B cell (primary cell): ENCODE measurements around the gene NPIPA7. TPM values are rescaled to one million over a fixed set of nuclear protein-coding genes. Genes with fewer than 3 reads are reported as not detected.
"Not testable (repeated sequence)": the region's sequence is repeated elsewhere in the genome, so short reads cannot be mapped to it uniquely, and the experiment has no call there.

Experiments used
- ATAC-seq: fragments of 200-7000 bp; cut with Tn5 transposase; one replicate; pipeline ENCODE4 v1.10.0; 2021; ENCODE audit warnings: low read depth, mild to moderate bottlenecking, moderate number of reproducible peaks, moderate library complexity
- CTCF ChIA-PET: fragments of 350-600 bp; sonication (Branson Sonifier 250); formaldehyde crosslinking; loops from one replicate; lab custom pipeline; 2021; ENCODE audit warnings: antibody characterized with exemption, inconsistent platforms; lab: Charles Lee
- POLR2A ChIA-PET: fragments of 350-600 bp; sonication (Branson Sonifier 250); formaldehyde crosslinking; loops from one replicate; lab custom pipeline; 2021; ENCODE audit warnings: antibody characterized with exemption; lab: Charles Lee
- DNase-seq: peaks from one replicate; pipeline ENCODE4 v3.0.0; 2013
- H2AFZ ChIP-seq: 2 replicates; pipeline ENCODE4 v1.6.1; 2012; ENCODE audit warnings: mild to moderate bottlenecking, low read depth, low read length; ENCODE audit not compliant: insufficient read depth, poor library complexity, severe bottlenecking
- H3K27ac ChIP-seq, 2 donors: 1 replicate in 1 of 2; 2 replicates in 1 of 2; pipeline ENCODE4 v1.5.1; 2012 to 2013; ENCODE audit warnings: low read length in 2 of 2, mild to moderate bottlenecking in 2 of 2, moderate library complexity in 1 of 2
- H3K27me3 ChIP-seq, 4 experiments: fragments of 200-600 bp in 1 of 4; sonication (generic) in 1 of 4; replicated peaks in 1 of 4; 1 replicate in 2 of 4; 2 replicates in 2 of 4; pipeline versions ENCODE4 v1.6.1 to v1.7.0; 2013 to 2016; ENCODE audit warnings: low read length in 3 of 4, mild to moderate bottlenecking in 2 of 4, mixed read lengths in 1 of 4, moderate library complexity in 1 of 4; ENCODE audit not compliant: insufficient read depth in 4 of 4, control insufficient read depth in 3 of 4; ENCODE audit errors: control extremely low read depth in 1 of 4
- H3K36me3 ChIP-seq, 2 experiments: replicated peaks in 1 of 2; 1 replicate in 1 of 2; 2 replicates in 1 of 2; pipeline versions ENCODE4 v1.6.1 to v1.7.1; 2013; ENCODE audit warnings: low read length in 1 of 2; ENCODE audit not compliant: insufficient read depth in 2 of 2, control insufficient read depth in 1 of 2; ENCODE audit errors: control extremely low read depth in 1 of 2, extremely low read depth in 1 of 2
- H3K4me1 ChIP-seq, 2 donors: fragments of 200-600 bp in 1 of 2; sonication (generic) in 1 of 2; 1 replicate in 1 of 2; 2 replicates in 1 of 2; pipeline versions ENCODE4 v1.5.1 to v1.6.1; 2013 to 2017; ENCODE audit warnings: low read length in 2 of 2; ENCODE audit not compliant: control insufficient read depth in 2 of 2, insufficient read depth in 2 of 2
- H3K4me2 ChIP-seq: replicated peaks from 2 replicates; pipeline ENCODE3; 2012; ENCODE audit warnings: mild to moderate bottlenecking, low read depth, low read length; ENCODE audit not compliant: poor library complexity, severe bottlenecking
- H3K4me3 ChIP-seq, 5 experiments: fragments of 200-600 bp in 1 of 5; sonication (generic) in 1 of 5; 1 replicate in 3 of 5; 2 replicates in 2 of 5; pipeline versions ENCODE4 v1.5.1 to v1.7.0; 2011 to 2016; ENCODE audit warnings: low read length in 4 of 5, mild to moderate bottlenecking in 4 of 5, low read depth in 2 of 5, control low read depth in 1 of 5, moderate library complexity in 1 of 5; ENCODE audit not compliant: insufficient read depth in 1 of 5; ENCODE audit errors: control extremely low read depth in 1 of 5, extremely low read depth in 1 of 5
- H3K79me2 ChIP-seq: fragments of 200-600 bp; sonication (generic); one replicate; pipeline ENCODE4 v1.6.0; 2016; ENCODE audit warnings: low read length; ENCODE audit not compliant: control insufficient read depth, insufficient read depth
- H3K9ac ChIP-seq: fragments of 200-600 bp; sonication (generic); 2 replicates; pipeline ENCODE4 v1.6.1; 2017; ENCODE audit warnings: mild to moderate bottlenecking, low read length, moderate library complexity
- H3K9me3 ChIP-seq, 3 donors: one replicate each; pipeline versions ENCODE4 v1.6.1 to v1.7.1; 2013; ENCODE audit warnings: low read length in 2 of 3; ENCODE audit not compliant: control insufficient read depth in 2 of 3, insufficient read depth in 1 of 3; ENCODE audit errors: control extremely low read depth in 1 of 3
- H4K20me1 ChIP-seq: 2 replicates; pipeline ENCODE4 v1.6.0; 2012; ENCODE audit warnings: mild to moderate bottlenecking, low read length; ENCODE audit not compliant: insufficient read depth, control insufficient read depth, poor library complexity, severe bottlenecking
- H3K27ac Mint-ChIP-seq: one replicate; pipeline ENCODE4 v1.8.0; 2021; ENCODE audit warnings: mixed read lengths
- H3K27me3 Mint-ChIP-seq: one replicate; pipeline ENCODE4 v1.8.0; 2021; ENCODE audit warnings: mixed read lengths
- H3K4me1 Mint-ChIP-seq: one replicate; pipeline ENCODE4 v1.8.0; 2021; ENCODE audit warnings: mixed read lengths
- H3K4me3 Mint-ChIP-seq: one replicate; pipeline ENCODE4 v1.8.0; 2021; ENCODE audit warnings: mixed read lengths
- H3K9me3 Mint-ChIP-seq: one replicate; pipeline ENCODE4 v1.8.0; 2022; ENCODE audit warnings: mixed read lengths; ENCODE audit not compliant: insufficient read depth
- WGBS: methylation state at CpG from one replicate; pipeline ENCODE4 v1.1.5; 2013; ENCODE audit warnings: missing lambda C conversion rate; ENCODE audit not compliant: insufficient coverage; 5-methylcytosine and 5-hydroxymethylcytosine counted together
- intact Hi-C: fragments of 100-400 bp; cut with micrococcal nuclease; formaldehyde crosslinking; loops from one replicate; pipeline ENCODE4 v1.10.0; 2022
- polyA minus RNA-seq: library from RNA; depleted of rRNA, polyadenylated mRNA; stranded (reverse); fragments of >200 nt; gene quantifications from 2 replicates; pipeline ENCODE4 v1.2.3, GENCODE V29; 2012
- polyA plus RNA-seq: library from polyadenylated mRNA; depleted of rRNA; stranded (reverse); fragments of >200 nt; gene quantifications from 2 replicates; pipeline ENCODE4 v1.2.3, GENCODE V29; 2012
- total RNA-seq, 2 donors: library from RNA; stranded (reverse); fragments of 120-200 nt in 1 of 2; gene quantifications; 1 replicate in 1 of 2; 2 replicates in 1 of 2; pipeline versions ENCODE4 v1.2.3 to v1.2.4, GENCODE V29; 2013 to 2022

The NPIPA7 gene
- total RNA-seq (11.1 and 11.5 TPM in 2 replicates), polyA plus RNA-seq (26.8 and 41.4 TPM in 2 replicates), polyA minus RNA-seq (0.86 and 1.9 TPM in 2 replicates)
- 5.1 TPM for total RNA-seq (2013)

DNA sequence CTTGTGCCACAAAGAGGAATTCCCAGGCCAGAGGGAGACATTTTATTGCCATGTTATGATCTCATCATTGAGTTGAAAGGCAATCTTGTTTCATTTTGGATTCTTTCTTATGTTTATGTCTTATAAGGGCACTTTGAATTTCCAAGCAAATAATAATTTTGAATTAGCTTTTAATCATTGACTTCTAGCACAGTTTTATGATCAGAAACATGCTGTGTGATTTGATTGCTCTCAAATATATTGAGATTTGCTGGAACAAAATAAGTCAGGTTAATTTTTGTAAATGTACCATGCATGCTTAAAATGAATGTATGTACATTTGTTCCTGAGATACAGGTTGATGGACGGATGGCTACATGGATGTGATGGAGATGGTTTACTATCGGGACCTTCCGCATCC is at the start of gene NPIPA7:
Gene NPIPA7, plus strand, starts transcription at position 301 of the 400 bp plus-strand sequence. CDS start 105 bp downstream, outside the sequence.
- H3K27me3 Mint-ChIP-seq, H3K9me3 ChIP-seq, DNase-seq, H3K9me3 Mint-ChIP-seq, H3K4me2 ChIP-seq, H3K36me3 ChIP-seq, H2AFZ ChIP-seq, H3K4me1 Mint-ChIP-seq, H3K27ac ChIP-seq, H4K20me1 ChIP-seq, H3K4me3 ChIP-seq, CTCF ChIA-PET, ATAC-seq, H3K27ac Mint-ChIP-seq, intact Hi-C loops, H3K4me1 ChIP-seq, H3K4me3 Mint-ChIP-seq, H3K27me3 ChIP-seq, H3K9ac ChIP-seq, POLR2A ChIA-PET, H3K79me2 ChIP-seq: not testable (repeated sequence)
- WGBS: no CpG with 5 or more reads among the region's 3 CpGs

DNA sequence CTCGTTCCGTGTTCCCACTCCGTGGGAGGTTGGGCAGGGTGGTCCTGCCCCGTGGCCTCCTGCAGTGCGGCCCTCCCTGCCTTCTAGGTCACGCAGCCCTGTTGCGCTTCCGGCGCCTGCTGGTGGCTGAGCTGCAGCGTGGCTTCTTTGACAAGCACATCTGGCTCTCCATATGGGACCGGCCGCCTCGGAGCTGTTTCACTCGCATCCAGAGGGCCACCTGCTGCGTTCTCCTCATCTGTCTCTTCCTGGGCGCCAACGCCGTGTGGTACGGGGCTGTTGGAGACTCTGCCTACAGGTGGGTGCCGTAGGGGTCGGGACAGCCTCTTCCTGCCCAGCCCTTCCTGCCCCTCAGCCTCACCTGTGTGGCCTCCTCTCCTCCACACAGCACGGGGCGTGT is 47.5 kb upstream of the NPIPA7 start:
- H3K4me2 ChIP-seq, POLR2A ChIA-PET, H3K27ac Mint-ChIP-seq, DNase-seq, H3K4me1 ChIP-seq, H3K4me3 ChIP-seq, H3K4me3 Mint-ChIP-seq, H3K36me3 ChIP-seq, ATAC-seq, H3K4me1 Mint-ChIP-seq, H3K9me3 Mint-ChIP-seq, H3K9ac ChIP-seq, CTCF ChIA-PET, H2AFZ ChIP-seq, H3K9me3 ChIP-seq, H3K27ac ChIP-seq, H4K20me1 ChIP-seq, intact Hi-C loops, H3K79me2 ChIP-seq, H3K27me3 Mint-ChIP-seq, H3K27me3 ChIP-seq: not testable (repeated sequence)
- WGBS: 100% methylated on average over 4 of the region's 23 CpGs

DNA sequence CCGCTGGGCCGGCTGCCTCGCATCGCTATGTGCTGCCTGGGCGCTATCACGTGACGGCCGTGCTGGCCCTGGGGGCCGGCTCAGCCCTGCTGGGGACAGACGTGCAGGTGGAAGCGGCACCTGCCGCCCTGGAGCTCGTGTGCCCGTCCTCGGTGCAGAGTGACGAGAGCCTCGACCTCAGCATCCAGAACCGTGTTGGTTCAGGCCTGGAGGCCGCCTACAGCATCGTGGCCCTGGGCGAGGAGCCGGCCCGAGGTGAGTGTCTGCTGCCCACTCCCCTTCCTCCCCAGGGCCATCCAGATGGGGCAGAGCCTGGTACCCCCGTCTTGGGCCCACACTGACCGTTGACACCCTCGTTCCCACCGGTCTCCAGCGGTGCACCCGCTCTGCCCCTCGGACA is 21.4 kb upstream of the NPIPA7 start:
- H2AFZ ChIP-seq, DNase-seq, H3K79me2 ChIP-seq, H4K20me1 ChIP-seq, H3K4me1 Mint-ChIP-seq, H3K9ac ChIP-seq, H3K9me3 Mint-ChIP-seq, H3K4me1 ChIP-seq, H3K27ac Mint-ChIP-seq, H3K27me3 Mint-ChIP-seq, POLR2A ChIA-PET, H3K36me3 ChIP-seq, H3K27me3 ChIP-seq, H3K9me3 ChIP-seq, ATAC-seq, H3K4me2 ChIP-seq, H3K4me3 Mint-ChIP-seq, intact Hi-C loops, H3K4me3 ChIP-seq, H3K27ac ChIP-seq, CTCF ChIA-PET: not testable (repeated sequence)
- 67% methylated on average over 3 of the region's 30 CpGs for WGBS

DNA sequence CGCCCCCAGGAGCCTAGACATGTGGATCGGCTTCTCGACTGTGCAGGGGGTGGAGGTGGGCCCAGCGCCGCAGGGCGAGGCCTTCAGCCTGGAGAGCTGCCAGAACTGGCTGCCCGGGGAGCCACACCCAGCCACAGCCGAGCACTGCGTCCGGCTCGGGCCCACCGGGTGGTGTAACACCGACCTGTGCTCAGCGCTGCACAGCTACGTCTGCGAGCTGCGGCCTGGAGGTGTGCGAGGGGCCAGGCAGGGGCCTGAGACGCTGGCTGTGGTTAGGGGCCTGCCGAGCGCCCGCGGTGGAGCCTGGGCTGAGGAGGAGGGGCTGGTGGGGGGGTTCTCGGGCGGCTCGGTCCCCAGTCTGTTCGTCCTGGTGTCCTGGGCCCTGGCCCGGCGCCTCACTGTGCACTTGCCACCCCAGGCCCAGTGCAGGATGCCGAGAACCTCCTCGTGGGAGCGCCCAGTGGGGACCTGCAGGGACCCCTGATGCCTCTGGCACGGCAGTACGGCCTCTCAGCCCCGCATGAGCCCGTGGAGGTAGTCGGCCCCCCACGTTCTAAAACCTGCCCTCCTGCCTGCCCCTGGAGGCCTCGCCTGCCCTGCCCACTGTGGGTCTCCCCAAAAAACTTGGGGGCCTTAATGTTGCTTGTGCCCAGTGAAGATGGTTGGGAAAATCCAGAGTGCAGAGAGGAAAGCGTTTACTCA is 20.2 kb upstream of the NPIPA7 start:
- intact Hi-C loops, H3K27ac Mint-ChIP-seq, H3K4me1 Mint-ChIP-seq, H3K27me3 Mint-ChIP-seq, H3K4me1 ChIP-seq, H3K27me3 ChIP-seq, DNase-seq, H3K9me3 ChIP-seq, H3K4me3 ChIP-seq, H3K9me3 Mint-ChIP-seq, H3K79me2 ChIP-seq, POLR2A ChIA-PET, CTCF ChIA-PET, H3K9ac ChIP-seq, ATAC-seq, H2AFZ ChIP-seq, H4K20me1 ChIP-seq, H3K36me3 ChIP-seq, H3K4me2 ChIP-seq, H3K27ac ChIP-seq, H3K4me3 Mint-ChIP-seq: not testable (repeated sequence)
- WGBS: no CpG with 5 or more reads among the region's 40 CpGs
